ENCODE measurements around the gene RABGAP1L.
"Not testable (repeated sequence)": the region's sequence is repeated elsewhere in the genome, so short reads cannot be mapped to it uniquely, and the experiment has no call there.

Gene RABGAP1L

GRCh38 chr1:174626031-174627025 is 467.0 kb downstream of the RABGAP1L start:
- no peak for TF ChIP-seq Cebpa-rat (IDR thresholded peaks at IDR 0.05)
- H3K27me3 ChIP-seq = no peaks in the 10 kb centered on the region
- no peak overlapping the region for H3K9ac ChIP-seq
- H3K4me1 ChIP-seq = no peaks in the 10 kb centered on the region
- no peaks in the 10 kb centered on the region for H3K9me3 ChIP-seq
- no peaks in the 10 kb centered on the region for H3K36me3 ChIP-seq
- no peak overlapping the region for H3K27ac ChIP-seq
- H3K4me2 ChIP-seq = no peak overlapping the region
- H4K20me1 ChIP-seq = no peaks in the 10 kb centered on the region
- no peak overlapping the region for H3K4me3 ChIP-seq

GRCh38 chr1:174637487-174637886 is 478.2 kb downstream of the RABGAP1L start:
- no peak overlapping the region for H3K4me2 ChIP-seq
- H3K4me1 ChIP-seq = no peaks in the 10 kb centered on the region
- H3K9ac ChIP-seq = no peak overlapping the region
- no peaks in the 10 kb centered on the region for H3K36me3 ChIP-seq
- no peaks in the 10 kb centered on the region for H3K27me3 ChIP-seq
- no peaks in the 10 kb centered on the region for H3K9me3 ChIP-seq
- TF ChIP-seq Cebpa-rat (IDR thresholded peaks at IDR 0.05) = no peak
- H4K20me1 ChIP-seq = no peaks in the 10 kb centered on the region
- no peak overlapping the region for H3K4me3 ChIP-seq
- no peak overlapping the region for H3K27ac ChIP-seq

GRCh38 chr1:174639461-174639860 is 480.1 kb downstream of the RABGAP1L start:
- no peak overlapping the region for H3K4me2 ChIP-seq
- no peaks in the 10 kb centered on the region for H3K4me1 ChIP-seq
- H3K9ac ChIP-seq = no peak overlapping the region
- no peaks in the 10 kb centered on the region for H4K20me1 ChIP-seq
- TF ChIP-seq Cebpa-rat (IDR thresholded peaks at IDR 0.05) = no peak
- H3K9me3 ChIP-seq = no peaks in the 10 kb centered on the region
- no peak overlapping the region for H3K4me3 ChIP-seq
- H3K27ac ChIP-seq = no peak overlapping the region
- H3K36me3 ChIP-seq = no peaks in the 10 kb centered on the region
- no peaks in the 10 kb centered on the region for H3K27me3 ChIP-seq

- Histone ChIP-seq H3K4me1 (no peaks in the 10 kb centered on the region), H3K4me2 (no peak overlapping the region), H3K27ac (no peak overlapping the region), H4K20me1 (no peaks in the 10 kb centered on the region), H3K9me3 (no peaks in the 10 kb centered on the region), H3K4me3 (no peak overlapping the region), H3K36me3 (no peaks in the 10 kb centered on the region), H3K9ac (no peak overlapping the region), H3K27me3 (no peaks in the 10 kb centered on the region)
- no peak for TF ChIP-seq Cebpa-rat (IDR thresholded peaks at IDR 0.05)
These were observed 481.5 kb downstream of the RABGAP1L start for GRCh38 chr1:174640783-174641182.

- H3K27ac ChIP-seq = no peak overlapping the region
- no peaks in the 10 kb centered on the region for H3K9me3 ChIP-seq
- no peak overlapping the region for H3K9ac ChIP-seq
- H3K4me2 ChIP-seq = no peak overlapping the region
- no peaks in the 10 kb centered on the region for H3K27me3 ChIP-seq
- H3K4me3 ChIP-seq = no peak overlapping the region
- H3K36me3 ChIP-seq = no peaks in the 10 kb centered on the region
- no peak for TF ChIP-seq Cebpa-rat (IDR thresholded peaks at IDR 0.05)
- no peaks in the 10 kb centered on the region for H3K4me1 ChIP-seq
- H4K20me1 ChIP-seq = no peaks in the 10 kb centered on the region
These were observed 483.1 kb downstream of the RABGAP1L start for GRCh38 chr1:174642393-174642792.

GRCh38 chr1:174643206-174643605 is 483.9 kb downstream of the RABGAP1L start:
- Histone ChIP-seq H3K36me3 (no peaks in the 10 kb centered on the region), H3K27ac (no peak overlapping the region), H3K9ac (no peak overlapping the region), H3K4me2 (no peak overlapping the region), H3K4me3 (no peak overlapping the region), H4K20me1 (no peaks in the 10 kb centered on the region), H3K4me1 (no peaks in the 10 kb centered on the region), H3K27me3 (no peaks in the 10 kb centered on the region), H3K9me3 (no peaks in the 10 kb centered on the region)
- no peak for TF ChIP-seq Cebpa-rat (IDR thresholded peaks at IDR 0.05)

- H3K4me2 ChIP-seq, H4K20me1 ChIP-seq, H3K27me3 ChIP-seq, H3K36me3 ChIP-seq, H3K4me1 ChIP-seq, H3K9ac ChIP-seq, H3K4me3 ChIP-seq, H3K9me3 ChIP-seq, H3K27ac ChIP-seq: not testable (repeated sequence)
These were observed 490.3 kb downstream of the RABGAP1L start for GRCh38 chr1:174649572-174649971.

GRCh38 chr1:174652569-174653280 is 493.4 kb downstream of the RABGAP1L start:
- TF ChIP-seq Cebpa-rat (IDR thresholded peaks at IDR 0.05) = no peak
- no peaks in the 10 kb centered on the region for H4K20me1 ChIP-seq
- H3K9me3 ChIP-seq = peaks cover 3% of the 10 kb centered on the region
- H3K4me1 ChIP-seq = no peaks in the 10 kb centered on the region
- H3K4me3 ChIP-seq = no peak overlapping the region
- no peaks in the 10 kb centered on the region for H3K27me3 ChIP-seq
- H3K9ac ChIP-seq = no peak overlapping the region
- no peak overlapping the region for H3K4me2 ChIP-seq
- H3K27ac ChIP-seq = no peak overlapping the region
- no peaks in the 10 kb centered on the region for H3K36me3 ChIP-seq

- Histone ChIP-seq H3K9ac (no peak overlapping the region), H3K4me2 (no peak overlapping the region), H3K9me3 (peaks cover 3% of the 10 kb centered on the region), H3K4me1 (no peaks in the 10 kb centered on the region), H3K36me3 (no peaks in the 10 kb centered on the region), H4K20me1 (no peaks in the 10 kb centered on the region), H3K27ac (no peak overlapping the region), H3K4me3 (no peak overlapping the region), H3K27me3 (no peaks in the 10 kb centered on the region)
- TF ChIP-seq Cebpa-rat (IDR thresholded peaks at IDR 0.05) = no peak
These were observed 495.2 kb downstream of the RABGAP1L start for GRCh38 chr1:174654560-174654959.

- no peak for TF ChIP-seq Cebpa-rat (IDR thresholded peaks at IDR 0.05)
- H3K4me1 ChIP-seq = no peaks in the 10 kb centered on the region
- no peak overlapping the region for H3K4me2 ChIP-seq
- no peaks in the 10 kb centered on the region for H3K36me3 ChIP-seq
- H3K27me3 ChIP-seq = no peaks in the 10 kb centered on the region
- H3K9me3 ChIP-seq = peaks cover 3% of the 10 kb centered on the region
- no peak overlapping the region for H3K4me3 ChIP-seq
- H3K9ac ChIP-seq = no peak overlapping the region
- no peak overlapping the region for H3K27ac ChIP-seq
- H4K20me1 ChIP-seq = no peaks in the 10 kb centered on the region
These were observed 497.2 kb downstream of the RABGAP1L start for GRCh38 chr1:174656409-174657059.
